LoVo (cell line): ENCODE measurements around the gene BLMH.
"Not testable (repeated sequence)": the region's sequence is repeated elsewhere in the genome, so short reads cannot be mapped to it uniquely, and the experiment has no call there.

Experiments used
- DNase-seq: peaks from one replicate; pipeline ENCODE4 v3.0.0-alpha.2; 2016; ENCODE audit warnings: low spot score

BLMH gene

DNA sequence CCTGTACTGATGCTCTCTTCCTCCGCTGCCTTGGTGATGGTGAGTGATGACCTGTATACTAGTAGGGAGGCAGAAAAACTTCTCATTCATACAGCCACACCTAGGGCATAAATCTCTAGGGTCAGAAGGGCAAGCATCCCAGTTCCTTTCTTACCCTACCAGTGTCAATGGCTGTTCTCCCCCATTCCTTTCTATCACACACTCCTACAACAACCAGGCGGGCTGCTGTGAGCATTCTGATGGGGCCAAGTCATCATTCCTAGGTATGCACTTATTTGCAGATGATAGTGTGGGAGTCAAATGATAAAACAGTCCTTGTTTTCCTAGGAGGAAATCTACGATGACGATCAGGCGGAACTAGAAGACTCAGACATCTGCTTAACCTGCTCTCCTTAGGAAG, 42.3 kb downstream of the BLMH start:
- no peak for DNase-seq

- no peak for DNase-seq
Measured at GRCh38 chr17:30248786-30249185, 43.0 kb downstream of the BLMH start.

DNA sequence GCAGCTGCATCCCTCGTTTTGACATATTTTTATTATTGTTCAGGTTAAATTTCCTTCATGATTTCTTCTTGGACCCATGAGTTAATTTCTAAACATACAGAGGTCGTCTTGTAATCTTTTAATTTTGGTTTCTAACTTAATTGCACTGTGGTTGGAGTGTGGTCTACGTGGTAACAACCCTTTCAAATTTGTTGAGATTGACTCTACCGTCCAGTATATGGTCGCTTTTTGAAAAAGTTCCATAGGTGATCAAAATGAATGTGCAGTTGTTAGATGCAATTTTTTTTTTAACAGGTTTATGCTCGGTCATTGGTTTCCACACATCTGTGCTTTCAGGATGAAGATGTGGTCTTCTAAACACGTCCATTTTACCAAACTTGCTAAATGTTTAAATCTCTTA, 45.3 kb downstream of the BLMH start:
- DNase-seq: no peak

- no peak for DNase-seq
Measured at GRCh38 chr17:30244853-30245385, 46.8 kb downstream of the BLMH start.

GRCh38 chr17:30243568-30243967, 48.2 kb downstream of the BLMH start:
- DNase-seq: no peak

DNA sequence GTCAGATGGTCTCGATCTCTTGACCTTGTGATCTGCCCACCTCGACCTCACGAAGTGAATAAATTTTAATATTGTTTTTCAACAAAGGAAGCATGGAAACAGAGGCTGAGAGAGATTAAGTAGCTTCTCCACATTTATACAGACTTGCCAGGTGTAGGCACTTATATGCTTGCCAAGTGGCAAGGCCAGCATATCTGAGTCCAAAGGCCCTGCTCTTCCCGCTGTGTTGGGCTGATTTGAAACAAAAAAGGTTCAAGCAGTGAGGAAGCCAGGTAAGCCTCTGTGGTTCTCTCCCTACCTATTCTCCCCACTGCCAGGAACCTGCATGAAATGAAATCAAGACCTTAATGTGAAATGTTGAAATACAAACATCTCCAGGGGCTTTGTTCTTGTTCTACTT, 48.7 kb downstream of the BLMH start:
- DNase-seq: no peak

DNA sequence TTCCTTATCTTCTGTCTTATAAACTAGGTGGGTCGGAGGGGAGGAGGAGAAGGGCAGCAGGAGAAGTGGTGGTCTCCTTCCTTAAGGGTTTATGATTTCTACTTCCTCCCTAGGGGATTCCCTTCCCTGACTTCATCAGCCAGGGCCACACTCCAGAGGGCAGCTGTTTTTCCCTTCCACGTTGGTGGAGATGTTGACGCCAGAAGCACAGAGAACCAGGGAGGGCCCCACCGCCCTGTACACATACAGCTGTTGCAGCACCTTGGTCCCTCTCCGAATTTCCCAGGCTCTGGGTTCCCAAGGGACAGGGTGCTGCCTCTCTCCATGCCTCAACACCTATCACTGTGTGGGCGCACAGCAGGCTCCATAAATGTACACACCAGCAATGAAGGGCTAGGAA, 50.7 kb downstream of the BLMH start:
- no peak for DNase-seq

DNA sequence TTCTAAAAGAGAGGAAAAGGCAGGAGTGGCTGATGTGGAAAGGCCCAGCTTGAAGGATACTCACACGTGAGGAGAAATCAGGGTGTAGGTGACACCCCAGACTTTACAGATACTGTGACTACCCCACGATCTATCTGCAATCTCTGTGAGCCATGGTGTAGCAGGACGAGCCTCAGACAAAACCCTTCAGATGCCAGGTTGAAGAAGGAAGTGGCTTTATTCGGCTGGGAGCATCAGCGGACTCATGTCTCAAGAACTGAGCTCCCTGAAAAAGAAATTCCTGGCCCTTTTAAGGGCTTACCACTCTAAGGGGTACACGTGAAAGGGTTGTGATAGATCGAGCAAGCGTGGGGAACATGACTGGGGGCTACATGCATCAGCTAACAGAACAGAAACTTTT, 51.6 kb downstream of the BLMH start:
- no peak for DNase-seq

DNA sequence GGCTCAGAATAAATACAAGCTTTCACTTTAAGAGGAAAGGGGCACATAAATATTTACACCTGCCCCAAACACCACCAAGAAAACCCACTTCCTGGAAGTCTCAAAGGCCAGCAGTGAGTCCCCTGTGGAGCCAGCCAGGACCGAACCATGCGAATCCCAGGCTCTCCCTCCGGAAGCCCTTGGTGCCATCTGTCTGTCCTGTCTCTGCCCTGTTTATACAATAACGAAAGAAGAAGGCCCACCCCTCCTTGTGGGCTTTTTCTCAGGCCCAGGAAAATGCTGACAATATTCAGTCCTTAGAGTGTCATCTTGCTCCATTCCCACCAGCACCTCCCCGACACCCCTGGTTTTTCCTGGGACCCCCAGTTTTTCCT, 52.7 kb downstream of the BLMH start:
- no peak for DNase-seq

DNA sequence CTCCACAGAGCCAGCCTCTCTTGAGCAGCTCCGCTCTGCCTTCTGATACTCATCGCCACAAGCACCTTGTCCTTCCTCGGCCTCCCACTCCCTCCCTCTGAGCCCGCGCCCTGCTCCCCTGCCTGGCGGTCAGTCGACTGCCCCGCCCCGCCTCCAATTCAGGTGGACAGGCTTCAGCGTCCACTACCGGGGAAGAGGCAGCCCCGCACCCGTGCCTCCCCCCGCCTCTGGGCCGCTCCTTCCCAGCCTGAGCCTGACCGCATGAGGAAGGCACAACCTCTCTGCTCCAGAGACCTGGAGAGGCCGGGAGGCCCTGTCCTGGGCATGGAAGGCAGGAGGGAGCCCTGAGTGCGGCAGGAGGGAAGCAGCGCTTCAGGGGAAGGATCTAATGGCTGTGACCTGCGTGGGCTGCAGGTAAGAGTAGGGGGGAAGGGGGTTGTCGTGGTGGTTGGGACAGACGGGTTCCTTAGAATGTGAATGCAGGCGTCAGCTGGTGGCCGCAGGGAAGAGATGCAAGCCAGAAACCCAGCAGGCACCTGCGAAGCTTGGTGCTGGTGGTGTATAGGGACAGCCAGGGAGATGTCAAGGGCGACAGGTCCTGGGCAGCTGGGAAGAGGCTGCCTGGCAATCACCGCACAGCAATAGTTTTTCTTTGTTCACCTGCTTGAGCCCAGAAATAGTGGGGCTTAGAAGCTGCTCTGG, 53.2 kb downstream of the BLMH start:
- DNase-seq: no peak

GRCh38 chr17:30238003-30238344, 53.8 kb downstream of the BLMH start:
- no peak for DNase-seq

- no peak for DNase-seq
Measured at GRCh38 chr17:30237296-30238002, 54.3 kb downstream of the BLMH start.

DNA sequence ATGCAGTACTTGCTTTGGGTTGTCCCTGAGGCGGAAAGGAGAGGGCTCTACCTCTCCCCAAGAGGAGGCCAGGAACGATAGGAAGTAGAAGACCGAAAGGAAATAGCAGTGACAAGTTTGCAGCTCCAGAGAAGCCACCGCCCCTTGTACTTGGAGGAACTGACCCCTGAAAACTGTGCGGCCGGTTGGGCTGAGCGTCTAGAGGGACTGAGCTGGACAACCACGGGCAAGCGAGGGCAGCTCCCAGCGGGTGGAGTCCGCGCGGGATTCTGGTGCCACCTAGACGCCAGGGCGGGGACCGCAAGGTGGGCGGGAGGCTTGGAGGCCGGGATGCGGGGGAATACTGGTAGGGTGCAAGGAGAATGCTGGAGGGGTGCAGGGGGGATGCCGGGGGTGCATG, 55.0 kb downstream of the BLMH start:
- peak; percentile 57 for DNase-seq

- DNase-seq: no peak
Measured at GRCh38 chr17:30236297-30236624, 55.5 kb downstream of the BLMH start.

GRCh38 chr17:30235386-30236296, 56.1 kb downstream of the BLMH start, which contains the start of gene SLC6A4:
Gene SLC6A4, minus strand, starts transcription at chr17:30235697. Its CDS starts 13,739 bp downstream, at chr17:30221958.
- DNase-seq: no peak

DNA sequence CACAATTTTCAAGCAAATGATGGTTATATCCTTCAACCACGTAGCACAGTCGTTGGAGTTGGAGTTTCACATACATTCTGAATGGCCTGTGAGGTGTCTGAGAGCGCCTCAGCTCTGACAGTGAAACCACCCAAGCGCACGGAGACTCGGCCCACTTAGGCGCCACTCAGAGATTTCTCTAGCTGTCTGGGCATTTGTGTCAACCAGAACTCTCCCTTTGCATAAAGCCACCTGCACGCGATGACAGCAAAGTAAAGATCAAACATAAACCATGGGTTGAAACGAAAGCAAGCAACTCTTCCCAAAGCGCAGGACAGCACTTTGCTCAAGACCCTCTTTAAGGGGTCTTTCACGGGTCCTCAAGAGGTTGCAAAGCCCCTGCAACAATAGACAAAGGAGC, 56.8 kb downstream of the BLMH start:
- DNase-seq: no peak

- no peak for DNase-seq
Measured at GRCh38 chr17:30234296-30234695, 57.4 kb downstream of the BLMH start.

- no peak for DNase-seq
Measured at GRCh38 chr17:30232824-30233427, 58.8 kb downstream of the BLMH start.

DNA sequence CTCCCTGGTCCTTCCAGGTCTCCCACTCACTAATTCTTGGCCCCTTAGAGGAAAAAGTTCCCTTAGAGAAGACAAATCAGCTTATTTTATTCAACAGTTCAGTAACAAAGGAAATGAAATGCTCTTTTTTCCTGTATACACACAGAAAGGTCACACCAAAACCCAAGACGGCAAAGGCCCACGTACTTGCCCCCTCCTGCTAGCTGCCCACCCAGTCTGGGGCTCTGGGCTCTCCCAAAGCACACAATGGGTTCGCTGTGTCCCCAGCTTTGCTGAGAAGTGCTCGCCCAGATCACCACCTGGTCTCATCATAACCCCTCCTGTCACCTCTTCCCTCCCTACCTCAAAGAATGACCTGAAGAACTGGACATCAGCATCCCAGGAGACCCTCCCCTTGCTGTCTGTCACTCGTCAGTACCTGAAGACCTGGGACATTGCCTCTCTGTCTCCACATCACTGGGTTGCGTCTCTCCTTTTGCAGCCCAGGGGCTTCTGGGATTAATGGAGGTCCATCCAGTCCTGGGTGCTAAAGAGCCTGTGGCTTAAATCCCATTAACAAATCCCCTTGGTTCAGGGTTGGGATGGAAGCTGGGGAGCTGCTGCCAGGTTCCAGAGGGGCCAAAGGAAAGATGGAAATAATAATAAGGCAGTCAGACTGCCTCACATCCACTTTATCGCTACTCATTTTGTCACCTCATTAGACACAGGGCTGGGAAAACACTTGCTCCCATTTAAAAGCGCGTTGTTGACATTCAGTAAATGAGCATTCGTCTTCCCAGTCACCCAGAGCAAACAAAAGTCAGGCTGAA, 59.5 kb downstream of the BLMH start:
- DNase-seq: no peak

- no peak for DNase-seq
Measured at GRCh38 chr17:30230596-30231125, 61.1 kb downstream of the BLMH start.

GRCh38 chr17:30230009-30230408, 61.7 kb downstream of the BLMH start:
- not testable (repeated sequence) for DNase-seq
